Ovary (tissue), 3 donors: ENCODE measurements around the gene SCYGR1.

Source experiments
- POLR2A ChIP-seq: fragments of 450-650 bp; IDR thresholded peaks from one replicate; pipeline ENCODE4 v1.6.1; 2017; ENCODE audit warnings: antibody characterized with exemption, mild to moderate bottlenecking, moderate library complexity
- TF ChIP-seq, protein P1 (sequence below), 3 donors: fragments of 450-650 bp in 2 of 3; fragments of 200-600 bp in 1 of 3; IDR thresholded peaks; one replicate each; pipeline versions ENCODE4 v1.5.1 to v1.8.0; 2016 to 2022; ENCODE audit warnings: antibody characterized with exemption in 3 of 3, mild to moderate bottlenecking in 1 of 3
- donor health status: DM: no; HTN: no; CAD: no.

DNA sequence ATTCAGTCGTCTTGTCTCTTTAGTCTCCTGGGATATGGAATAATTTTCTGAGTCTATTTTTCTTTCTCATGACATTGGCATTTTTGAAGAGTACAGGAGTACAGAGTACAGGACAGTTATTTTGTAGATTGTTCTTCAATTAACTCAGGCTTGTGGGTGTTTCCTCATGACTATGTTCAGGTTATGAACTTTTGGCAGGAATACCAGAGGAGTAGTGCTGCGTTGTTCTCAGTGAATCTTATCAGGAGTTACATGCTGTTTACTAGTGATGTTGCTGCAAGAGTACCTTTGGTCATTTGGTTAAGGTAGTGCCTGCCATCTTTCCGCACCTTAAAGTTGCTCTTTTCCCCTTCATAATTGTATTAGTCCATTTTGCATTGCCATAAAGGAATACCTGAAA lies 42.9 kb upstream of the SCYGR1 start:
- TF ChIP-seq, protein P1, sequence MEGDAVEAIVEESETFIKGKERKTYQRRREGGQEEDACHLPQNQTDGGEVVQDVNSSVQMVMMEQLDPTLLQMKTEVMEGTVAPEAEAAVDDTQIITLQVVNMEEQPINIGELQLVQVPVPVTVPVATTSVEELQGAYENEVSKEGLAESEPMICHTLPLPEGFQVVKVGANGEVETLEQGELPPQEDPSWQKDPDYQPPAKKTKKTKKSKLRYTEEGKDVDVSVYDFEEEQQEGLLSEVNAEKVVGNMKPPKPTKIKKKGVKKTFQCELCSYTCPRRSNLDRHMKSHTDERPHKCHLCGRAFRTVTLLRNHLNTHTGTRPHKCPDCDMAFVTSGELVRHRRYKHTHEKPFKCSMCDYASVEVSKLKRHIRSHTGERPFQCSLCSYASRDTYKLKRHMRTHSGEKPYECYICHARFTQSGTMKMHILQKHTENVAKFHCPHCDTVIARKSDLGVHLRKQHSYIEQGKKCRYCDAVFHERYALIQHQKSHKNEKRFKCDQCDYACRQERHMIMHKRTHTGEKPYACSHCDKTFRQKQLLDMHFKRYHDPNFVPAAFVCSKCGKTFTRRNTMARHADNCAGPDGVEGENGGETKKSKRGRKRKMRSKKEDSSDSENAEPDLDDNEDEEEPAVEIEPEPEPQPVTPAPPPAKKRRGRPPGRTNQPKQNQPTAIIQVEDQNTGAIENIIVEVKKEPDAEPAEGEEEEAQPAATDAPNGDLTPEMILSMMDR (IDR thresholded peaks at IDR 0.05): no peak
- no peak for TF ChIP-seq POLR2A
